ENCODE results near the gene HSBP1L1. TPM values are rescaled to one million over a fixed set of nuclear protein-coding genes. Genes with fewer than 3 reads are reported as not detected.

HSBP1L1 gene
- total and polyA plus RNA-seq, 2 donors (not counting 3 experiments of a cell fraction or from before 2014, with no cell fraction given): 5.2 to 7.1 TPM

GRCh38 chr18:79942786-79943607 lies 21.4 kb upstream of the HSBP1L1 start:
- Histone ChIP-seq H3K79me2 (ENCODE audit: control insufficient read depth, insufficient read depth, low read length) (peaks cover 27% of the 10 kb centered on the region), H3K27ac (ENCODE audit: insufficient read depth, low read depth, low read length) (no peak overlapping the region), H4K20me1 (replicated peaks; ENCODE audit: control insufficient read depth, extremely low read depth, insufficient read depth, low read length) (no peaks in the 10 kb centered on the region), H3K4me3 (replicated peaks in 1 of 3; ENCODE audit: insufficient read depth in 1 of 3, low read depth in 1 of 3, low read length in 3 of 3) (no peak overlapping the region), H2AFZ (ENCODE audit: low read depth, low read length) (no peak overlapping the region), H3K4me1 (ENCODE audit: control insufficient read depth, extremely low read depth, insufficient read depth, low read length) (no peaks in the 10 kb centered on the region), H3K36me3 (ENCODE audit: control insufficient read depth in 2 of 2, extremely low read depth in 1 of 2, insufficient read depth in 2 of 2, low read length in 2 of 2) (peaks cover 4 to 22% of the 10 kb centered on the region in 2 experiments), H3K4me2 (ENCODE audit: insufficient read depth, low read length) (no peak overlapping the region), H3K9me3 (replicated peaks; ENCODE audit: control insufficient read depth, insufficient read depth, low read length) (no peaks in the 10 kb centered on the region), H3K9ac (replicated peaks; ENCODE audit: extremely low read depth, insufficient read depth, low read length) (no peak overlapping the region), H3K9me1 (replicated peaks; ENCODE audit: control insufficient read depth, extremely low read depth, insufficient read depth, low read length) (no peaks in the 10 kb centered on the region), H3K27me3 (ENCODE audit: control insufficient read depth in 2 of 2, insufficient read depth in 2 of 2, low read length in 2 of 2) (no peaks in the 10 kb centered on the region)
- FAIRE-seq: no peak
- intact Hi-C loops (cut with micrococcal nuclease) (no loop called here), dilution Hi-C loops (cut with MboI; ENCODE audit: extremely low pct_ligation_motif_present, low sequenced_read_pairs) (no loop called here)
- no peak for DNase-seq (ENCODE audit: low read depth, low spot score)
- CTCF ChIA-PET: no interaction called here
- POLR2A ChIA-PET: no interaction called here
- TF ChIP-seq MYC (IDR thresholded peaks at IDR 0.05; ENCODE audit: low read depth, low read length): no peak
- BruUV-seq (replicated peaks): no TSS peak

DNA sequence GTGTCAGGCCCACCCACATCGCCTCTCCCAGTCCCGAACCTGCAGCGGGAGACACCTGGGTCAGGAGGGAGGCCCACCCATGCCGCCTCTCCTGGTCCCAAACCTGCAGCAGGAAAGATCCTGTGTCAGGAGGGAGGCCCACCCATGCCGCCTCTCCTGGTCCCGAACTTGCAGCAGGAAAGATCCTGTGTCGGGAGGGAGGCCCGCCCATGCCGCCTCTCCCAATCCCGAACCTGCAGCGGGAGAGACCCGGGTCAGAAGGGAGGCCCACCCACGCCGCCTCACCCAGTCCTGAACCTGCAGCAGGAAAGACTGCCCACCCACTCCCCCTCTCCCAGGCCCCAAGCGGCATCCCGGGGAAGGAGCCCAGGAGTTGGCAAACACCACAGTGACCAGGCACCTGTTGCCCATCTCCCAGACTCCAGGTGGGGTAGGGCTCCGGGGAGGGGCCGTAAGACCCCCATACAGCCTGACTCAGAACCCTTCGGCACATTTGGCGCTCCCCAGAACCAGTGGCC lies 20.8 kb upstream of the HSBP1L1 start:
- CTCF ChIA-PET: no interaction called here
- Histone ChIP-seq H3K9me3 (replicated peaks; ENCODE audit: control insufficient read depth, insufficient read depth, low read length) (no peaks in the 10 kb centered on the region), H2AFZ (ENCODE audit: low read depth, low read length) (no peak overlapping the region), H3K9me1 (replicated peaks; ENCODE audit: control insufficient read depth, extremely low read depth, insufficient read depth, low read length) (no peaks in the 10 kb centered on the region), H3K27me3 (ENCODE audit: control insufficient read depth in 2 of 2, insufficient read depth in 2 of 2, low read length in 2 of 2) (no peaks in the 10 kb centered on the region), H3K27ac (ENCODE audit: insufficient read depth, low read depth, low read length) (no peak overlapping the region), H4K20me1 (replicated peaks; ENCODE audit: control insufficient read depth, extremely low read depth, insufficient read depth, low read length) (no peaks in the 10 kb centered on the region), H3K4me1 (ENCODE audit: control insufficient read depth, extremely low read depth, insufficient read depth, low read length) (no peaks in the 10 kb centered on the region), H3K4me2 (ENCODE audit: insufficient read depth, low read length) (no peak overlapping the region), H3K36me3 (ENCODE audit: control insufficient read depth in 2 of 2, extremely low read depth in 1 of 2, insufficient read depth in 2 of 2, low read length in 2 of 2) (peaks cover 4 to 21% of the 10 kb centered on the region in 2 experiments), H3K79me2 (ENCODE audit: control insufficient read depth, insufficient read depth, low read length) (peaks cover 27% of the 10 kb centered on the region), H3K4me3 (replicated peaks in 1 of 3; ENCODE audit: insufficient read depth in 1 of 3, low read depth in 1 of 3, low read length in 3 of 3) (no peak overlapping the region), H3K9ac (replicated peaks; ENCODE audit: extremely low read depth, insufficient read depth, low read length) (no peak overlapping the region)
- TF ChIP-seq FOS (IDR thresholded peaks at IDR 0.05; ENCODE audit: borderline replicate concordance, insufficient read depth, low read length): no peak
- no peak for TF ChIP-seq JUN (IDR thresholded peaks at IDR 0.05; ENCODE audit: borderline replicate concordance, insufficient read depth, insufficient read length, low read depth)
- TF ChIP-seq EZH2 (IDR thresholded peaks at IDR 0.05; ENCODE audit: borderline replicate concordance, low read depth, low read length, severe bottlenecking): no peak
- no peak for TF ChIP-seq MYC (IDR thresholded peaks at IDR 0.05; ENCODE audit: low read depth, low read length)
- TF ChIP-seq GATA2 (IDR thresholded peaks at IDR 0.05; ENCODE audit: insufficient read depth, insufficient read length, low read depth, low read length): no peak
- TF ChIP-seq POLR2AphosphoS5 (IDR thresholded peaks at IDR 0.05; ENCODE audit: insufficient read depth, low read depth, low read length): no peak
- TF ChIP-seq, protein P1, sequence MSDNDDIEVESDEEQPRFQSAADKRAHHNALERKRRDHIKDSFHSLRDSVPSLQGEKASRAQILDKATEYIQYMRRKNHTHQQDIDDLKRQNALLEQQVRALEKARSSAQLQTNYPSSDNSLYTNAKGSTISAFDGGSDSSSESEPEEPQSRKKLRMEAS (IDR thresholded peaks at IDR 0.05; ENCODE audit: insufficient read depth, insufficient read length): no peak
- TF ChIP-seq CTCF (IDR thresholded peaks at IDR 0.05; ENCODE audit: extremely low read depth in 1 of 2, insufficient read depth in 1 of 2, low read depth in 1 of 2, low read length in 2 of 2): no peak
- no peak for TF ChIP-seq POLR2A (IDR thresholded peaks at IDR 0.05; ENCODE audit: low read depth, low read length)
- POLR2A ChIA-PET: no interaction called here
- DNase-seq (ENCODE audit: low read depth, low spot score) (no peak), FAIRE-seq (no peak)
- dilution Hi-C loops (cut with MboI; ENCODE audit: extremely low pct_ligation_motif_present, low sequenced_read_pairs): no loop called here
- intact Hi-C loops (cut with micrococcal nuclease): no loop called here
- no TSS peak for BruUV-seq (replicated peaks)
